DND-41 (cell line): Measurements from ENCODE around the gene HADHB.

Experiments used
- ATAC-seq: fragments of 200-7000 bp; cut with Tn5 transposase; 3 replicates; pipeline ENCODE4 v1.9.1; 2021; ENCODE audit warnings: low read depth; ENCODE audit not compliant: insufficient read depth
- DNase-seq: peaks from one replicate; pipeline ENCODE4 v3.0.0-alpha.2; 2020
- H2AFZ ChIP-seq: 2 replicates; pipeline ENCODE4 v1.6.0; 2012; ENCODE audit warnings: low read depth, low read length
- H3K27ac ChIP-seq: 2 replicates; pipeline ENCODE4 v1.5.1; 2012; ENCODE audit warnings: low read length, inconsistent platforms
- H3K27me3 ChIP-seq: fragments of 200-600 bp; sonication (generic); 2 replicates; pipeline ENCODE4 v1.6.0; 2012; ENCODE audit warnings: low read length, mild to moderate bottlenecking, inconsistent platforms; ENCODE audit not compliant: insufficient read depth, poor library complexity
- H3K36me3 ChIP-seq: 2 replicates; pipeline ENCODE4 v1.5.1; 2012; ENCODE audit warnings: low read length, inconsistent platforms; ENCODE audit not compliant: insufficient read depth
- H3K4me1 ChIP-seq: 2 replicates; pipeline ENCODE4 v1.5.1; 2012; ENCODE audit warnings: mild to moderate bottlenecking, low read length; ENCODE audit not compliant: insufficient read depth
- H3K4me2 ChIP-seq: 2 replicates; pipeline ENCODE4 v1.6.0; 2012; ENCODE audit warnings: mild to moderate bottlenecking, moderate library complexity, low read length, inconsistent platforms; ENCODE audit not compliant: insufficient read depth
- H3K4me3 ChIP-seq, 2 experiments: fragments of 200-600 bp in 1 of 2; shearing (Covaris generic) in 1 of 2; 2 replicates each; pipeline ENCODE4 v1.5.1; 2012 to 2016; ENCODE audit warnings: inconsistent platforms in 2 of 2, low read length in 2 of 2, mild to moderate bottlenecking in 2 of 2, low read depth in 1 of 2, moderate library complexity in 1 of 2
- H3K79me2 ChIP-seq: 2 replicates; pipeline ENCODE4 v1.6.0; 2012; ENCODE audit warnings: low read length, inconsistent platforms; ENCODE audit not compliant: insufficient read depth
- H3K9ac ChIP-seq: 2 replicates; pipeline ENCODE4 v1.6.0; 2012; ENCODE audit warnings: low read depth, mild to moderate bottlenecking, inconsistent platforms, low read length, moderate library complexity
- H3K9me3 ChIP-seq: 2 replicates; pipeline ENCODE4 v1.5.1; 2012; ENCODE audit warnings: low read length, moderate library complexity, mild to moderate bottlenecking, inconsistent platforms; ENCODE audit not compliant: insufficient read depth, severe bottlenecking
- H4K20me1 ChIP-seq: 2 replicates; pipeline ENCODE4 v1.6.0; 2012; ENCODE audit warnings: low read length; ENCODE audit not compliant: insufficient read depth
- CTCF ChIP-seq: IDR thresholded peaks from 2 replicates; pipeline ENCODE4 v1.5.1; 2012; ENCODE audit warnings: borderline replicate concordance, low read length, moderate library complexity, mild to moderate bottlenecking; ENCODE audit not compliant: poor library complexity, severe bottlenecking; ENCODE audit errors: extremely low read depth
- EZH2 ChIP-seq: IDR thresholded peaks from 3 replicates; pipeline ENCODE4 v1.6.1; 2012; ENCODE audit warnings: borderline replicate concordance, low read depth, mild to moderate bottlenecking, moderate library complexity, low read length, inconsistent platforms; ENCODE audit not compliant: severe bottlenecking

The HADHB gene

GRCh38 chr2:26230806-26231205 is 13.9 kb upstream of the HADHB start:
- Histone ChIP-seq H3K9ac (no peak overlapping the region), H3K27me3 (no peaks in the 10 kb centered on the region), H3K79me2 (no peaks in the 10 kb centered on the region), H3K9me3 (no peaks in the 10 kb centered on the region), H2AFZ (no peak overlapping the region), H3K36me3 (peaks cover 95% of the 10 kb centered on the region), H3K4me1 (no peaks in the 10 kb centered on the region), H4K20me1 (no peaks in the 10 kb centered on the region), H3K27ac (no peak overlapping the region), H3K4me3 (no peak overlapping the region), H3K4me2 (no peak overlapping the region)
- ATAC-seq, result no peak
- TF ChIP-seq EZH2 (no peak), CTCF (no peak)
- no peak for DNase-seq

GRCh38 chr2:26235089-26235488 is 9.7 kb upstream of the HADHB start:
- peaks cover 92% of the 10 kb centered on the region for H3K36me3 ChIP-seq

GRCh38 chr2:26237868-26238267 is 6.9 kb upstream of the HADHB start:
- Histone ChIP-seq H3K27ac (no peak overlapping the region), H3K27me3 (no peaks in the 10 kb centered on the region), H3K4me3 (no peak overlapping the region), H3K4me1 (peaks cover 15% of the 10 kb centered on the region), H3K79me2 (peaks cover 47% of the 10 kb centered on the region), H3K4me2 (no peak overlapping the region), H3K9me3 (no peaks in the 10 kb centered on the region), H3K9ac (no peak overlapping the region), H3K36me3 (peaks cover 69% of the 10 kb centered on the region), H4K20me1 (peaks cover 3% of the 10 kb centered on the region; the same call in 1 of the 2 replicates), H2AFZ (no peak overlapping the region)
- ATAC-seq, result no peak
- no peak for DNase-seq
- TF ChIP-seq EZH2 (no peak), CTCF (no peak)

More at GRCh38 chr2:26235089-26235488, 9.7 kb upstream of the HADHB start:
- H3K4me3 ChIP-seq, result no peak overlapping the region
- H3K9ac ChIP-seq, result no peak overlapping the region
- no peak overlapping the region for H3K27ac ChIP-seq
- peak; percentile 35 for TF ChIP-seq CTCF
- no peak for TF ChIP-seq EZH2
- H4K20me1 ChIP-seq, result peaks cover under 1% of the 10 kb centered on the region; the same call in 1 of the 2 replicates
- DNase-seq (no peak), ATAC-seq (no peak)
- H2AFZ ChIP-seq, result no peak overlapping the region
- H3K27me3 ChIP-seq, result no peaks in the 10 kb centered on the region
- 0 out of 2 replicates have a peak, but pooled peaks cover under 1% of the 10 kb centered on the region for H3K4me1 ChIP-seq
- no peak overlapping the region for H3K4me2 ChIP-seq
- no peaks in the 10 kb centered on the region for H3K9me3 ChIP-seq
- peaks cover 19% of the 10 kb centered on the region for H3K79me2 ChIP-seq
